Daoy (cell line): ENCODE data around the gene DHX58. TPM values are rescaled to one million over a fixed set of nuclear protein-coding genes. Genes with fewer than 3 reads are reported as not detected.
A peak's percentile ranks its signal among the peaks of the same experiment; 100 is the strongest.

Experiments
- DNase-seq: peaks from one replicate; pipeline ENCODE4 v3.0.0-alpha.2; 2015; ENCODE audit warnings: low read depth
- total RNA-seq: library from RNA; depleted of rRNA; stranded (reverse); fragments of >200 nt; shearing (Covaris generic); gene quantifications from 2 replicates; pipeline ENCODE4 v1.2.3, GENCODE V29; 2014

The DHX58 gene
- total RNA-seq, 1 experiment from 2014 or later, result 3.1 TPM

DNA sequence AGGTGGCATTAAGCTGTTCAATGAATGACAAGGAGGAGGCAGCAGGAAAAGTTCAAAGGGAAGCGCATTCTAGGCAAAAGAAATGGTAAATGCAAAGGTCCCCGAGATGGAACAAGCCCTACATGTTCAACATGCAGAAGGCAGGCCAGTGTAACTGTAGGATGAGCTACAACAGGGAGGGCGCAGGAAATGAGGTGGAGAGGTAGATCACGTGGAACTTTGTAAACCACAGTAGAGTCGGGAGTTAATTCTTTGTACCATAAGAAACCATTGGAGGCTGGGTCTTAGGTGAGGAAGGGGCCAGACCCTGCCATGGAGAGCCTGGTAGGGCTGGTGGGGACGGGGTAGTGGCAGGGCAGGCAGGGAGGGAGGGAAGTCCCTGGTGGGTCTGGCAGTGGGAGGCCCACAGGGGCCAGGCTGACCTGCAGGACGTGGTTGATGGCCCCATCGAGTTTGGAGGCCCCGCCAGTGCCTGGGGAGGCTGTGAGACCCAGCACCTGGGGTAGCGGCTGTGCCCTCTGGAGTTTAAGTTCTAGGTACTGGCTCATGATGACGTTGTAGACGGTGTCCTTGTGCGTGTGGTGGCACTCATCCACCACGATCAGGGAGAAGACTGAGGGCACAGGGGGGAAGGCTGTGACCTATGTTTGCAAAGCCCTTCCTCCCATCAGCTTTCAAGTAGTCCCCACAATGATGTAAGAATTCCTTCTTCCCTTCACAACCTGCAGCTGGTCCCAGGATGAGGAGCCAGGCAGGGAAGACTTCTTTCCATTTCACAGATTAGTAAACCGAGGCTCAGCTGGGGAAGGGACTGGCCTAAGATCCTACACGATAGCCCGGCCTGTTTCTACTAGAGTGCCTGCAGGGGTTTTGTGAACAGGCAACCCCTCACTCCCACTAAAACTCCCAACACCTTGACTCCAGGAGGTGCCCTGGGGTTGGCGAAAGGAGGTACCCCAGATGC is 1.9 kb downstream of the DHX58 start:
- no peak for DNase-seq

DNA sequence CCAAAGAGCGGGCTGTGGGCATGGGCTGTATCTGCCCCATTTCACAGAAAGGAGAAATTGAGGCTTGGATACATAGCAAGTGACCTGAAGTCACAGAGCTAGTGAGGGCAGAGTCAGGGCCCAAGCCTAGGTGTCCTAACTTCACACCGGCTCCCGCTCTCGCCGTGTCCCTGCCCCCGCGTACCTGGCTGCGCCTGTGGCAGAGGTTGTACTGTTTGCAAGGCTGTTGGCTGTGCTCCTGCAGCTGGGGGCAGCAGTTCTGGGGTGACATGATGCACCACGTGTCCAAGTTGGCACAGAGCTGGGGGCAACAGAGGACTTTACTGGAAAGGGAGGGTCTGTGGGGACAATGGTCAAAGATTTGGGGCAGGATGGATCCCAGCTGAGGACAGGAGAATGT is 3.4 kb downstream of the DHX58 start:
- DNase-seq, result no peak

DNA sequence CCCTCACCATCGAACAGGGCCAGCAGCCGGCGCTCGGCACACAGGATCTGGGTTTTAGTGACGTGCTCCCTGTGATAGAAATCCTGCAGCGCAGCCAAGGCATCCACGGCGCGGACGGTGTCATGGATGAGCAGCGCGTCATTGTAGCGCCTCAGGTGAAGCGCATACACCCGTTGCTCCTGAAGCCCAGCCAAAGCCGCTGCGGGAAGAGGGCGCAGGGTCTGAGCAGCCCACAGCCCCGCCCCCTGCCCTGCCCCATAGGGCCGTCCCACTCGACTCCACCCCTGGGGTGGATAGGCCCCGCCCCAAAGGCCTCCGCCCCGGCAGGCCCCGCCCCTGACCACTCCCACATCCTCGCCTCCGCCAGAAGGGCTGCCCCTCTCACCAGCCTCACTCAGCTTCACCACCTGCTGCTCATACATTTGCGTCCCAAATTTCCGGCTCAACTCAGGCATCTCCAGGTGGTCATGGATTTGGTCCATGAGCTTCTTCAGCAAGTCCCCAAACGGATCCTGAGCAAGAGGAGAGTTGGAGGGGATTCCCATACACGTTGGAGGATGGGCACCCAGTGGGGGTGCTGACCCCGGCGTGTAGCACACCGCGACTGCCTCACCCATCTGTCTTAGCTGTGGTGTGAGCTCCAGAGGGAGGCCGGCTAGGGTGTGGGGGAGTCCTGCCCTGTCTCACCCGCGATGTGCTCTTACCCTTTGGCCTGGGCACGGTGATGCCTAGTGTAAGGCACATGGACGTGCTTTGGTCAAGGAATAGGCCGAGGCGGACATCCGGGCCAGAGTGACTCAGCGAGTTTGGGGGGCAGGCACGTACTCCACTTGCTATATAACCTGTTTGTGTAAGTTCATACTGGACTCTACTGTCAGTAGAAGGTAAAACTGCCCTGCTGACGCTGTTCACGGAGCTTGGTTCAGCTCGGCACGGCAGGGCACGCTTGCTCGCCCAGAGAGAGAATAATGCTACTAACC is 4.6 kb downstream of the DHX58 start:
- DNase-seq, result peak; percentile 29

DNA sequence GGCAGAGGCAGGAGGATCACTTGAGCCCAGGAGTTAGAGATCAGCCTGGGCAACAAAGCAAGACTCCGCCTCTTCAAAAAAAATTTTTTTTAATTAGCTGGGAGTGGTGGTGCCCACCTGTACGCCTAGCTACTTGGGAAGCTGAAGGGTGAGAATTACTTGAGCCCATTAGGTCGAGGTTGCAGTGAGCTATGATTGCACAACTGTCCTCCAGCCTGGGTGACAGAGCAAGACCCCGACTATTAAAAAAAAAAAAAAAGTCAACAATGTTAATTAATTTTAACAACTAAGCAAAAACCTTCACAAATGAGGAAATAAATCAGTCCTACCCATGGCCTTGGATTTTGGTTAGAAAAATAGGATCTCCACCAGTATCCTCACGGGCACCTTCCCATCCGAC is 5.4 kb downstream of the DHX58 start:
- DNase-seq, result no peak

DNA sequence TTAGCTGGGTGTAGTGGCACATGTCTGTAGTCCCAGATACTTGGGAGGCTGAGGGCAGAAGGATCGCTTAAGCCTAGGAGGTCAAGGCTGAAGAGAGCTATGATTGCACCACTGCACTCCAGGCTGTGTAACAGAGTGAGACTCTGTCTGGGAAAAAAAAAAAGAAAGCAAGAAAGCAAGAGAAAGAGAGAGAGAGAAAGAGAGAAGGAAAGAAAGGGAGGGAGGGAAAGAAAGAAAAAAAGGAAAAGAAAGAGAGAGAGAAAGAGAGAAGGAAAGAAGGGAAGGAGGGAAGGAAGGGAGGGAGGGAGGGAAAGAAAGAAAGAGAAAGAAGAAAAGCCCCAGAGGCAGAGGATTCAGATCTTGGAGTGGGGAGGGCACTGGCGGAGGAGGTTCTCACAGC is 6.5 kb downstream of the DHX58 start:
- no peak for DNase-seq

DNA sequence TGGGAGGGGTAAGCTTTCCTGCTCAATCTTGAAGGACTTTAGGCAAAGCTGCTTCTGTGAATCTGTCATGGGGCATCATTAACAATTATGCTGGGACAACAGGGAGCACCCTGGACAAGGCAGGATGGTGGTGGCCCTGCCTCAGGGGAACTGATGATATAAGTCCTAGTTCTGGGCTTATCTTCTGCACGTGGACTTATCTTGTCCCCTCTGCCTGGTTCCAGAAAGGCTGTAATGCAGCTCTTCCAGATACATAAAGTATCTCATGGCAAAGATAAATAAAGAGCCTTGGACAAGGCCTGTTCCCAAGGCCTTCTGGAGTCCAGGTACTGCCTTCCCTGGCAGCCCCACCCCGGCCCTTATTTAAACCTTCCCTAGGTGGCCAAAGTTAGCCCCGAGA is 8.2 kb downstream of the DHX58 start:
- no peak for DNase-seq

DNA sequence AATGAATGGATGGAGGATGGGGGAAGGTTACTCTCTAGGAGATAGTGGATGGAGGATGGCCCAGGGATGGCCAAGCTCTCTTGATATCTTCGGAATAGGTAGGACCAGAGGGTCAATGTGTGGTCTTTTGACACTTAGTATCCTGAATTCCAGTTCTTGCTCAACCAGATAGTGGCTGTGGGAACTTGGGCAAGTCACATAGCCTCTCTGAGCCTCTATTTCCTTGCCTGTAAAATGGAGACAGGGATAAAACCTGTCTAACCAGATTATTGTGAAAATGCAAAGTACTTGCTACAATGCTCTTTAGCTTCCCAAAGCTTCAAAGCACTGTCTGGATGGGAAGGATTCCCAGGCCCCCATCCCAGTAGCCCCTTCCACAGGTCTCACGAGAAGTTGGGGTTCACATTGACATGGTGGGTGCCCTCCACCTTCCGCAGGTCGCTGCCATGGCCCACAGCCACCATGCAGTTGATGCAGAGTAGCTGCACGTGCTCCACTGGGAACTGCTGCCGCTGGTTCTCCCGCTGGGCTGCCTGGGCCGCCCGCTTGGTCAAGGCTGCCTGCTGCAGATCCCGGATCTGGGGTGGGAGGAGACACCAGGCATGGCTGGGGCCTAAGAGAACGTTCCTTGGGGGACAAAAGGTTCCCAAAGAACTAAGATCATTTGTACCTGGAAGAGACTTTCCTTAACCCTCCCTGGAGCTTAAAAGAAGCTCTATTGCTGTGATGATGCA is 9.1 kb downstream of the DHX58 start:
- DNase-seq, result no peak

DNA sequence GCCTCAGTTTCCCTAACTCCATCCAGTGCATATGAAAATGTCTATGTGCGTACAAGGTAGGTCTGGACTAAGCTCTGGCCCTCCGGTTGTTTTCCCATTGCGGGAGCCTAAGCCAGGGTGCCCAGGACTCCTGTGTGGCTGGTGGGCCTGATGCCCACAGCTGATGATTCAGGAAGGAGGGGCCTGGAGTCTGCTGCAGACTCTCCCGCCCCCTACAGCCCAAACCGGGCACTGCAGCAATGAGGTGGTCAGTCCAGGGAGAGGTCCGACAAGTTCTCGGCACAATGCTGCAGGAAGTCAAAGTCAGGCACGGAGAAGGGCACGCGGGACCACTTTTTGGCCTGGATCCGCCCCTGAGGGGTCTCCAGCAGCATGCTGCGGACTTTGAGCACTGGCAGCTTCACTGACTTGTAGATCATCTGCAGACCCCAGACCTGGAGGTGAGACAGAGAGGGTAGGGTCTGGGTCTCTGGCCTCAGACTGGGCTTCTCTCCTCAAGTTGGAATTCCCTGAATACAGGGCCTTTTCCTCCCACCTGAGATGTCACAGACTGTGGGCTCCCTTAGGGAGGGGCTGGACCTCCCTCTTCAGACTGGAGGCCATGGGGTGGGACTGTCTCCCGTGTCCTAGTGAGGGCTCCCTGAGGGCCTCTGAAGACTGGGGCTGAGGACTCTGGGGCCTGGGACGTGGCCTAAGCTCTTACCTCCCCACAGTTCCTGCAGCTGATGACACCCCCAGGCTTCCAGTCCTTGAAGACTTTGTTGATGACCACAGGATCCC is 10.8 kb downstream of the DHX58 start:
- peak; percentile 77 for DNase-seq

DNA sequence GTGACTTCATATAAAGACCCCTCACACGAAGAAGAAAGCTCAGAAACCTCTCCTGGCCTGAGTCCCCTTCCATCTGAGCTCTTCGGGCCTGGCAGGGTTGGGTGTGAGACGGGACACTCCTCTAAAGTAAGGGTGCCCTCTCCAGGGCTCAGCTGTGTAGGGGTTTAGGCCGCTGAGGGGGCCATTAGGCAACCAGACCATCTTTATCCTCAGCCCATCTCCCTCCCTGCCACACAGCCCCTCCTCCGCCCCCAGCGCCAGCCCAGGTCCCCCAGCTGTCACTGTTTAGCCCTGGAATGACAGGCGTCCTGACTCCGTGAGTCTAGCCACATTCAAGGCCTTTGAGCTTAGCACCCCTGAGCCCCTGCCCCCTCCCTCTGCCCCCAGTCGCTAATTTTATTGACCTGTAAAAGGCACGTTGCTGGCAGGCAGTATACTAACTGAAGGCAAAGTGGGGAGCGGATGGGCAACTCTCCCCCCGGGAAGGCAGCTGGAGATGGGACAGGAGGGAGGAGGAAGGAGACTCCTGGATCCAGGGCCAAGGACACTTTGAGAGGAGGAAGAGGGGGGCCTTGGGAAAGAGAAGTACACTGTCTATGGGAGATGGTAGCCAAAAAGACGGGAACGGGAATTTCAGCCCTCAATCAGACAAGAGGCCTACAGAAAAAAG is 13.6 kb downstream of the DHX58 start:
- DNase-seq, result no peak

DNA sequence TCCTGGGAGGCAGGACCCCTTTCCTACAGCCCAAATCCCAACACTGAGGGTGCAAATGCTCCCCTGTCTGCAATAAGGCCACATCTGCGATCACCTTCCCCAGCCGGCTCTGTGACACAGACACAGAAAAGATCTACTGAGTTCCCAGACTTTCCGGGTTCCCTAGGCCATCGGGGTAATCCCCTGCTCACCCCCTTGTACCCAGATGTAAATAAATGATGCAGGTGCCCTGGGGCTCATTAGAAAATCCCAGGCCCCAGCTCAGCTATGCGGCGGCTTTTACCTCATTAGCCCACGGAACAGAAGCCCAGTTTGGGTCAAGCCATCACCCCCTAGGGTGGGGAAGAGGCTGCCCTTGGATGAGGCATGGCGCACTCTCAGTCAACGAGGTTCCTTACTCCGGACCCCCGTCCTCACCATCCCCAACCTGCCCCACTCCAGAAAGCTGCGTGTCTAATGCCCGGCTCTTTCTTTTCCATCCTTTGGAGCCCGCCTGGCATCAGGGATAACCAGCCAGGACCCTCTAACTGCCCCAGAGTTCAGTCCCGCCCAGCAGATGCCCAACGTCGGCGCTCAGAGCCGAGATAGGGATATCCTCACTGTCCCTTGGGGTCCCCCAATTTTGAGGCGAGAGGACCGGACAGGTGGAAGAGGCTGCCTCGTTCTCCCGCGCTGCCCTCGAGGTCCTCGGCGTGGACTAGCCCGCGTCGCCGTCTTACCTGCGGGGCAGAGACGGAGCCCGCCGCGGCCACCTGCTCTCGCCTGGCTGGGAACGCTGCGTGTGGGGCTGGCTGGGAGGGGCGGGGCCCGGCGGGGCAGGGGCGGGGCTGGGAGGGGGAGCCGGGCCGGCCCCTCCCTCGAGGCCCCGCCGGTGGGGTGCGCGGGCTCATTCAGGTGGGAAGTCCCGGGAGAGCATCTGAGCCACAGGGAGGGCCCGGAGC is 14.6 kb downstream of the DHX58 start, which contains the start of gene ZNF385C:
TSS of gene ZNF385C (minus strand) at position 783 of the 941 bp plus-strand sequence. CDS start 35,417 bp downstream, outside the sequence.
- no peak for DNase-seq

DNA sequence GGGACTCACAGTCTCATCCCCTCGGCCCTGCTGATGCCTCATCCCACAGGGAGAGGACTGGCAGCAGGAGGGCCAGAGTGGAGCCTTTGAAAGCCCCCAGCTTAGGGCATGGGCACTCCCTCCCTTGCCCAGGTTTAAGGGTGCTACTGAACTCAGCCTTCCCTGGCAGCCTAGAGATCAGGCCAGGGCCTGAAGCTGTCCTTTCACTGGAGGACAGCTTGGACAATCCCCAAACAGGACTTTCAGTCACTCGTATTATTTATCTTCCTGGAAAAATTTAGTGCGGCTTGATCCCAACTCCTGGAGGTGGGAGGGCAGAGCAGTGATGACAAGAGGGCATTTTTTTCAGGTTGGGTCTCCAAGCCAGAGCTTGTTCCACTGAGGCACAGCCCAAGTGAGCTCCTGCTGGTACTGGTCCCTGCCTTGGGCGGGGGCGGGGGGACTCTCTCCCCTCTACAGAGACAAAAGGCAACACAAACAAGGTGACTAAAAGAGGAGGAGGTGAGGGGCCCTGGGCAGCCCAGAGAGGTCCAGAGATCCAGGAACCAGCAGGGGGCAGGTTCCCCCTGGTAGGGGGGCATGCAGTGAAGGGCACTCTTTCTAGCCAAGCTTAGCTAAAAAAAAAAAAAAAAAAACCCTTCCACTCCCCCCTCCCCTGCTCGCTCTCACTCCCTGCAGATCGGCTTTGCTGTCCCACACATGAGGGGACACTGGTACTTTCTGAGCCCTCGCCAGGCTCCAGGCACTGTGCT is 16.0 kb downstream of the DHX58 start:
- no peak for DNase-seq

DNA sequence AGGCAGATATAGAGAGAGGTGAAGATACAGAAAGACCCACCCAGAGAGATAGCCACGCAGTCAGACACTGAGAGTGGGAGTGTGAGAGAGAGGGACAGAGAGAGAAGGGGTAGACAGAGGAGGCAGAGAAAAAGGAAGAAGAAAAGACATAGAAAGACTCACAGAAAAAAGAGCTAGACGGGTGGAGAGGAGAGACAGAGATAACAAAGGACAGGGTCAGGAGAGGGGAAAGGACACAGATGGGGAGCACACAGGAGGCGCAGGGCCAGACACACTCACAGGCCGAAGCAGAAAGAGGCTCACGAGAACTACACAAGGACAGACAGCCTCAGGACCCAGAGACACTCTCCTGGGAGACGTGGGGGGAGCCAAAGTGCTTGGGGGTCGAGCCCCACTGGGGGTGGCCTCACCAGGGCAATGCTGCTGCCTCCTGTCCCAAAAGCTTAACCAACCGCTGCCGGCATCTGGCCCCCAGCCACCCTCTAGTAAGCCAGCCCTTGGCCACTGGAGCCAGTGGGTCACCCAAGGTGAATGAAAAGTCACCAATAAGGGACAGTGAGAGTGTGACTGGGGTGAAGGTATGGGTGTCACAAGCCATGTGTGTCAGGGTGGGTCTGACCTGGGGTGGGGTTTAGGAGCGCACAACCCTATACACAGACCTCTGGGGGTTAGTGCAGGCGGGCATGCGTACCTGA is 18.0 kb downstream of the DHX58 start:
- DNase-seq, result no peak

DNA sequence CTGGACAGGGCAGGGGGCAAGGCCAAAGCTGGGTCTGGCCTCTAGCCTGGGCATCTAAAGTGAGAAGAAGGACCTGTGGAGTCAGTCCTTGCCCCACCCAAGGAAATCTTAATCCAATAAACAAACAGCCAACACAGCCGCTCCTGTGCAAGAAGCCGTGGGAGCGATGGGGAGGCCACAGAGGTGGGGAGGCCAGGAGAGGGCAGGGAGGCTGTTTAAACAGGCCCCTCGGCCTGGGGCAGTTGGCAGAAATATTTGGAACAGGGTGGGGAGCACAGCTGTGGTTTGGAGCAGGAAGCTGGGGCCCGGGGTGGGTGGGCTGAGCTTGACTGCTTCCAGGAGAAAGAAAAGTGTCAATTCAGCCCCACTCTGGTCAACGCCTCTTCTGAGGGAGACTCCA is 19.6 kb downstream of the DHX58 start:
- no peak for DNase-seq

DNA sequence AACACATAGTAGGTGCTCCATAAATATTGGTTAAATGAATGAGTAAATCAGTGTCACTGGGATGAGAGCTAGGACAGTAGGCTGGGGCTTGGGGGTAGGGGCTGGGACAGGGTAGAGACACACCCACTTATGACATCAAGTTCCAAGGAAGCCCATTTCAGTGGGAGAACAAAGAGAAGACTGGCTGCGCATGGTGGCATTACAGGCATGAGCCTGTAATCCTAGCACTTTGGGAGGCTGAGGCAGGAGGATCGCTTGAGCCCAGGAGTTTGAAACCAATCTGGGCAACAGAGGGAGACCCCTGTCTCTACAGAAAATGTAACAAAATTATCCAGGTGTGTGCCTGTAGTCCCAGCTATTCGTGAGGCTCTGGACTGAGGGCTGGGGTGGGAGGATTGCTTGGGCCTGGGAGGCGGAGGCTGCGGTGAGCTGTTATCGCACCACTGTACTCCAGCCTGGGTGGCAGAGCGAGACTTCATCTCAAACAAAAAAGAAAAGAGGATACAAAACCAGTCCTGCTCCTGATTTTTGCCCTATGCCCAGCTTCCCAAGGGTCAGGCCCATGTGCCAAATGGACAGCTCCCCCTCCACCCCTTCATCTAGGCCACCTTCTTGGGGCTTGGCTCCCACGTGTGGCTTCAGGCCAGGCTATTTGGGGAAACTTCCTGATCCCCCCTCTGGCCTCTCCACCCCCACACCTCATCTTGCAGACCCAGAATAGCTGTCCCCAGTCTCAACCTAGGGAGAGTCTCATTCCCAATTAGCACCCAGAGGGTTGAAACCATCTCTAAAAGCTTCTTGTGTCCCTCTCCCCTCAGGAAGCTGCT is 21.3 kb downstream of the DHX58 start:
- DNase-seq, result no peak

DNA sequence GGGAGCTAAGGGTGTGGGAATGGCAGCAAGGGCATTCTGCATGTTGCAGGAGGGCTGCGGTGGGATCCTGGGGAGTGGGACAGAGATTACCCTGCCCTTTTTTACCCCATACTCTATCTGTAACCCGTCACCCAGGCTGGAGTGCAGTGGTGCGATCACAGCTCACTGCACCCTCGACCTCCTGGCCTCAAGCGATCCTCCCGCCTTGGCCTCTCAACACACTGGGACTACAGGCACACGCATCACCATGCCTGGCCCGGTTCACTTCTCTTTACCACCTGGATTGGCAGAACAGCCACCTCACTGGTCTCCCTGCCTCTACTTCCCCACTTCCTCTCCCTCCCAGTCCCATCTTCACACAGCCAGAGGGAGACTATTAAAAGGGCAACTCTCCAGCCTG is 23.8 kb downstream of the DHX58 start:
- no peak for DNase-seq

DNA sequence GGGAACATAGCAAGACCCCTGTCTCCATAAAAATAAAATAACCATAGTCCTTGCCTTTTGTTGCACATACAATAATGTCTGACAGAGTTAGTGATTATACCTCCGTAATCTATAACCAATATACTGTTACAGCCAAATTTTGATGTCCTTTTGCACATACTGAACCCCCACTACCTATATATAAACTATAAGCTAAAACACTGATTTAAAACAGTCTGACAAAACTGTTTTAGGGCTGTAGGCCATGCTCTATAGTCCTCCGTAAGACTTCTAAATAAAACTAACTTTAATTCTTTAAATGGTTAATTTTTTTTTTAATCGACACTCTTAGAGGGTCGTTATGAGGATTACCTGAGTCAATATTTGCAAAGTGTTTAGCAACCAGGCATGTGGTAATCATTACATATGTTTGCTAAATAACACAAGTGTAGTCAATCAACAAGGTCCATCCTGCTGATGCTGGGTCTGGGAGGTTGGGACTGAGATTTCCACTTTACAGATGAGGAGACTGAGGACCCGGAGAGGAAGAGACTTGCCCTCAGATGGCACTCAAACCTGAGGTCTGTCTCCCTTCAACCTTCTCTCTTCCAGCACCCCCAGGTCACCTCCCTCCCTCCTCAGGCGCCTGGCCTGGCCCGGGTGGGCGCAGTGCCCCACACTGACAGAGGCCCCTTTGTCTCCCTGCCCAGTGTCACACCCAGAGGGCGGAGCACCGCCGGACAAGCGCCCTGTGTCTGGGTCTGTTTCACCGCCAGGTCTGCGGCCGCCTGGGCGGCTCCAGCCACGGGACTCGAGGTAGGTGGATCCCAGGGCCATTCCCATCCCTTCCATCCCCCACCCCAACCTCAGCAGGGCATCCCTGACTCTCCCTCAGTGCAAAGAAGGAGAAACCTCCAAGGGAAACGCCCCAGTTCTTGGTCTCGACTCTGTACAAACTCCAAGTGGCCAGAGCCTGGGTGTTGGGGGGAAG is 24.5 kb downstream of the DHX58 start:
- DNase-seq, result no peak
